ENCODE data around the gene LSM14A.

LSM14A gene

DNA sequence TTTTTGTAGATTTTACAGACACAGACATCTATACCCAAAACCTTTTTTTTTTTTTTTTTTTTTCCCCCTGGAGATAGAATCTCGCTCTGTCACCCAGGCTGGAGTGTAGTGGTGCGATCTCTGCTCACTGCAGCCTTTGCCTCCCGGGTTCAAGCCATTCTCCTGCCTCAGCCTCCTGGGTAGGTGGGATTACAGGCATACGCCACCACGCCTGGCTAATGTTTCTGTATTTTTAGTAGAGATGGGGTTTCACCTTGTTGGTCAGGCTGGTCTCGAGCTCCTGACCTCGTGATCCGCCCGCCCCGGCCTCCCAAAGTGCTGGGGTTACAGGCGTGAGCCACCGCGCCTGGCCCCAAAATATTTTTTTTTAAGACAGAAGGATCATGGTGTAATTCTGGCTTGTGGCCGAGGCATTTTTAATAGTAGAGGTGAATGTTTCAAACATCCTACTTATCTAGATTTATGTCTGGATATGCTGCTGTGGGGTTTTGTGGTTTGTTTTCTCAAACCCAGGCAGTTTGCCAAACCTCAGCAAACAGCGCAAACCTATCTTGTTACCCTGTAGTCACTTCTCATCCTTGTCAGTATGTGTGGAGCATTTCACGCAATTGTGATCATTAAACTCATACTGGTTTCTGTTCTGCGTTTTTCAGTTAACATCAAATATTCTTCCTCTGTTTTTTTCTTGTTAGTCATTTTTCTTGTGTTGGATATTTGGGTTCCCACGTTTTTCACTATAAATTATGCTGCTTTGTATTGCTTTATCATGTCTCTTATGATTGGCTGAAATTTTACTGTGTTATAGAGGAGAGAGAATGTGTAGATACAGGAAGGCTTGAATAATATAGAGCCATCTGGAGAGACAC is 45.9 kb downstream of the LSM14A start (continued):
- no peak for TF ChIP-seq ZNF621 (tag by site-specific recombination; IDR thresholded peaks at IDR 0.05)
- TF ChIP-seq, protein P1, sequence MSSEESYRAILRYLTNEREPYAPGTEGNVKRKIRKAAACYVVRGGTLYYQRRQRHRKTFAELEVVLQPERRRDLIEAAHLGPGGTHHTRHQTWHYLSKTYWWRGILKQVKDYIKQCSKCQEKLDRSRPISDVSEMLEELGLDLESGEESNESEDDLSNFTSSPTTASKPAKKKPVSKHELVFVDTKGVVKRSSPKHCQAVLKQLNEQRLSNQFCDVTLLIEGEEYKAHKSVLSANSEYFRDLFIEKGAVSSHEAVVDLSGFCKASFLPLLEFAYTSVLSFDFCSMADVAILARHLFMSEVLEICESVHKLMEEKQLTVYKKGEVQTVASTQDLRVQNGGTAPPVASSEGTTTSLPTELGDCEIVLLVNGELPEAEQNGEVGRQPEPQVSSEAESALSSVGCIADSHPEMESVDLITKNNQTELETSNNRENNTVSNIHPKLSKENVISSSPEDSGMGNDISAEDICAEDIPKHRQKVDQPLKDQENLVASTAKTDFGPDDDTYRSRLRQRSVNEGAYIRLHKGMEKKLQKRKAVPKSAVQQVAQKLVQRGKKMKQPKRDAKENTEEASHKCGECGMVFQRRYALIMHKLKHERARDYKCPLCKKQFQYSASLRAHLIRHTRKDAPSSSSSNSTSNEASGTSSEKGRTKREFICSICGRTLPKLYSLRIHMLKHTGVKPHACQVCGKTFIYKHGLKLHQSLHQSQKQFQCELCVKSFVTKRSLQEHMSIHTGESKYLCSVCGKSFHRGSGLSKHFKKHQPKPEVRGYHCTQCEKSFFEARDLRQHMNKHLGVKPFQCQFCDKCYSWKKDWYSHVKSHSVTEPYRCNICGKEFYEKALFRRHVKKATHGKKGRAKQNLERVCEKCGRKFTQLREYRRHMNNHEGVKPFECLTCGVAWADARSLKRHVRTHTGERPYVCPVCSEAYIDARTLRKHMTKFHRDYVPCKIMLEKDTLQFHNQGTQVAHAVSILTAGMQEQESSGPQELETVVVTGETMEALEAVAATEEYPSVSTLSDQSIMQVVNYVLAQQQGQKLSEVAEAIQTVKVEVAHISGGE (tag by site-specific recombination; conservative IDR thresholded peaks at IDR 0.05; ENCODE audit: low read depth): no peak
- TF ChIP-seq ZNF112 (tag by site-specific recombination; IDR thresholded peaks at IDR 0.05): no peak
- TF ChIP-seq SP3 (tag by site-specific recombination; IDR thresholded peaks at IDR 0.05): peak; percentile 56
- TF ChIP-seq ZXDB (tag by site-specific recombination; IDR thresholded peaks at IDR 0.05): peak; percentile 99
- TF ChIP-seq ZNF248 (tag by site-specific recombination; IDR thresholded peaks at IDR 0.05): no peak
- TF ChIP-seq, protein P2, sequence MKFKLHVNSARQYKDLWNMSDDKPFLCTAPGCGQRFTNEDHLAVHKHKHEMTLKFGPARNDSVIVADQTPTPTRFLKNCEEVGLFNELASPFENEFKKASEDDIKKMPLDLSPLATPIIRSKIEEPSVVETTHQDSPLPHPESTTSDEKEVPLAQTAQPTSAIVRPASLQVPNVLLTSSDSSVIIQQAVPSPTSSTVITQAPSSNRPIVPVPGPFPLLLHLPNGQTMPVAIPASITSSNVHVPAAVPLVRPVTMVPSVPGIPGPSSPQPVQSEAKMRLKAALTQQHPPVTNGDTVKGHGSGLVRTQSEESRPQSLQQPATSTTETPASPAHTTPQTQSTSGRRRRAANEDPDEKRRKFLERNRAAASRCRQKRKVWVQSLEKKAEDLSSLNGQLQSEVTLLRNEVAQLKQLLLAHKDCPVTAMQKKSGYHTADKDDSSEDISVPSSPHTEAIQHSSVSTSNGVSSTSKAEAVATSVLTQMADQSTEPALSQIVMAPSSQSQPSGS (tag by site-specific recombination; IDR thresholded peaks at IDR 0.05; ENCODE audit: low read depth): peak; percentile 76
- TF ChIP-seq ZNF777 (tag by site-specific recombination; IDR thresholded peaks at IDR 0.05; ENCODE audit: borderline replicate concordance): no peak
- TF ChIP-seq, protein P3, sequence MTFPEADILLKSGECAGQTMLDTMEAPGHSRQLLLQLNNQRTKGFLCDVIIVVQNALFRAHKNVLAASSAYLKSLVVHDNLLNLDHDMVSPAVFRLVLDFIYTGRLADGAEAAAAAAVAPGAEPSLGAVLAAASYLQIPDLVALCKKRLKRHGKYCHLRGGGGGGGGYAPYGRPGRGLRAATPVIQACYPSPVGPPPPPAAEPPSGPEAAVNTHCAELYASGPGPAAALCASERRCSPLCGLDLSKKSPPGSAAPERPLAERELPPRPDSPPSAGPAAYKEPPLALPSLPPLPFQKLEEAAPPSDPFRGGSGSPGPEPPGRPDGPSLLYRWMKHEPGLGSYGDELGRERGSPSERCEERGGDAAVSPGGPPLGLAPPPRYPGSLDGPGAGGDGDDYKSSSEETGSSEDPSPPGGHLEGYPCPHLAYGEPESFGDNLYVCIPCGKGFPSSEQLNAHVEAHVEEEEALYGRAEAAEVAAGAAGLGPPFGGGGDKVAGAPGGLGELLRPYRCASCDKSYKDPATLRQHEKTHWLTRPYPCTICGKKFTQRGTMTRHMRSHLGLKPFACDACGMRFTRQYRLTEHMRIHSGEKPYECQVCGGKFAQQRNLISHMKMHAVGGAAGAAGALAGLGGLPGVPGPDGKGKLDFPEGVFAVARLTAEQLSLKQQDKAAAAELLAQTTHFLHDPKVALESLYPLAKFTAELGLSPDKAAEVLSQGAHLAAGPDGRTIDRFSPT (tag by site-specific recombination; IDR thresholded peaks at IDR 0.05): peak; percentile 98
- TF ChIP-seq PRDM10 (tag by site-specific recombination; IDR thresholded peaks at IDR 0.05): peak; percentile 81
- TF ChIP-seq ZEB2 (tag by site-specific recombination; IDR thresholded peaks at IDR 0.05): peak; percentile 100
- no peak for TF ChIP-seq ZNF211 (tag by site-specific recombination; IDR thresholded peaks at IDR 0.05; ENCODE audit: low read depth)
- peak; percentile 98 for TF ChIP-seq GFI1B (tag by site-specific recombination; IDR thresholded peaks at IDR 0.05)
- peak; percentile 97 for TF ChIP-seq ZNF24 (tag by site-specific recombination; IDR thresholded peaks at IDR 0.05)
- peak; percentile 100 for TF ChIP-seq SP7 (tag by site-specific recombination; IDR thresholded peaks at IDR 0.05)
- peak; percentile 94 for TF ChIP-seq ZNF10 (tag by site-specific recombination; IDR thresholded peaks at IDR 0.05)
- TF ChIP-seq ZNF175 (tag by site-specific recombination; IDR thresholded peaks at IDR 0.05): no peak
- TF ChIP-seq ZNF174 (tag by site-specific recombination; IDR thresholded peaks at IDR 0.05): no peak
- TF ChIP-seq ZNF426 (tag by site-specific recombination; IDR thresholded peaks at IDR 0.05): no peak
- no peak for TF ChIP-seq TCF7L2 (IDR thresholded peaks at IDR 0.05; ENCODE audit: borderline replicate concordance, low read depth, low read length)
- TF ChIP-seq ZNF501 (tag by site-specific recombination; IDR thresholded peaks at IDR 0.05): peak; percentile 71
- no peak for TF ChIP-seq ZNF473 (tag by site-specific recombination; IDR thresholded peaks at IDR 0.05)
- TF ChIP-seq YY2 (tag by site-specific recombination; IDR thresholded peaks at IDR 0.05): no peak; the same call in 1 of the 2 replicates
- peak; percentile 76 for TF ChIP-seq ZNF335 (tag by site-specific recombination; conservative IDR thresholded peaks at IDR 0.05)
- TF ChIP-seq ZNF544 (tag by site-specific recombination; IDR thresholded peaks at IDR 0.05): no peak
- no peak for TF ChIP-seq ZNF292 (tag by site-specific recombination; IDR thresholded peaks at IDR 0.05; ENCODE audit: borderline replicate concordance, low read depth)
- no peak; the same call in 1 of the 2 replicates for TF ChIP-seq ZNF239 (tag by site-specific recombination; IDR thresholded peaks at IDR 0.05)
- TF ChIP-seq PRDM1 (tag by site-specific recombination; IDR thresholded peaks at IDR 0.05): peak; percentile 67
- TF ChIP-seq IKZF3 (tag by site-specific recombination; IDR thresholded peaks at IDR 0.05): peak; percentile 92
- no peak for TF ChIP-seq HOXA7 (CRISPR knock-in tag; IDR thresholded peaks at IDR 0.05; ENCODE audit: borderline replicate concordance)
- TF ChIP-seq ZNF677 (tag by site-specific recombination; IDR thresholded peaks at IDR 0.05): no peak
